ENCODE measurements around the gene AKR1D1. TPM values are rescaled to one million over a fixed set of nuclear protein-coding genes. Genes with fewer than 3 reads are reported as not detected.

The AKR1D1 gene
- total and polyA plus RNA-seq, 2 of the 13 experiments (the other 11 are each of a cell fraction or from before 2014, with no cell fraction given) = 6.9 to 37.0 TPM

- TF ChIP-seq HNRNPUL1 (IDR thresholded peaks at IDR 0.05; ENCODE audit: low read depth, low read length) (no peak), CREB1 (IDR thresholded peaks at IDR 0.05) (no peak), CREB1 (CRISPR knock-in tag; IDR thresholded peaks at IDR 0.05) (peak; percentile 34; the same call in 1 of the 2 replicates), ZNF589 (CRISPR knock-in tag; conservative IDR thresholded peaks at IDR 0.05) (no peak), ZNF552 (CRISPR knock-in tag; IDR thresholded peaks at IDR 0.05; ENCODE audit: borderline replicate concordance) (no peak), FOXO1 (CRISPR knock-in tag; IDR thresholded peaks at IDR 0.05) (peak; percentile 66; the same call in 1 of the 2 replicates), SMAD9 (CRISPR knock-in tag; IDR thresholded peaks at IDR 0.05) (no peak), ZNF598 (CRISPR knock-in tag; IDR thresholded peaks at IDR 0.05; ENCODE audit: borderline replicate concordance) (no peak), KDM3A (CRISPR knock-in tag; IDR thresholded peaks at IDR 0.05; ENCODE audit: low read depth) (no peak), ZNF460 (CRISPR knock-in tag; IDR thresholded peaks at IDR 0.05; ENCODE audit: borderline replicate concordance) (peak; percentile 30; the same call in 1 of the 2 replicates), ZFP37 (CRISPR knock-in tag; IDR thresholded peaks at IDR 0.05; ENCODE audit: borderline replicate concordance) (no peak), FOXA3 (CRISPR knock-in tag; IDR thresholded peaks at IDR 0.05) (peak; percentile 77), TAF1 (CRISPR knock-in tag; IDR thresholded peaks at IDR 0.05) (no peak), PHB2 (IDR thresholded peaks at IDR 0.05; ENCODE audit: partially characterized antibody) (no peak), NCOR1 (IDR thresholded peaks at IDR 0.05; ENCODE audit: borderline replicate concordance, low read length) (peak; percentile 57; the same call in 1 of the 2 replicates), ZC3H4 (CRISPR knock-in tag; IDR thresholded peaks at IDR 0.05; ENCODE audit: borderline replicate concordance) (no peak), ZNF263 (CRISPR knock-in tag; IDR thresholded peaks at IDR 0.05) (no peak), GATAD1 (CRISPR knock-in tag; IDR thresholded peaks at IDR 0.05) (no peak), ZNF639 (CRISPR knock-in tag; conservative IDR thresholded peaks at IDR 0.05) (no peak), ZNF337 (CRISPR knock-in tag; IDR thresholded peaks at IDR 0.05; ENCODE audit: borderline replicate concordance, low read depth) (no peak), HOXA9 (CRISPR knock-in tag; IDR thresholded peaks at IDR 0.05; ENCODE audit: borderline replicate concordance) (no peak), TERF1 (CRISPR knock-in tag; IDR thresholded peaks at IDR 0.05) (no peak), BRCA1 (CRISPR knock-in tag; IDR thresholded peaks at IDR 0.05) (no peak), SMARCC2 (IDR thresholded peaks at IDR 0.05) (no peak), ZNF234 (CRISPR knock-in tag; conservative IDR thresholded peaks at IDR 0.05) (no peak), HNRNPLL (IDR thresholded peaks at IDR 0.05; ENCODE audit: low read depth, low read length, poor library complexity, severe bottlenecking) (no peak), EHMT2 (IDR thresholded peaks at IDR 0.05; ENCODE audit: borderline replicate concordance, low read depth, low read length) (peak; percentile 31; the same call in 1 of the 2 replicates), GATAD2A (CRISPR knock-in tag; IDR thresholded peaks at IDR 0.05) (peak; percentile 77), JUN (CRISPR knock-in tag; IDR thresholded peaks at IDR 0.05) (0 out of 2 replicates have a peak, but pooled peaks have one; percentile 25), RFX3 (CRISPR knock-in tag; IDR thresholded peaks at IDR 0.05) (no peak), BHLHE40 (IDR thresholded peaks at IDR 0.05; ENCODE audit: low read length) (peak; percentile 75)
Measured at GRCh38 chr7:138151731-138152577, 75.7 kb downstream of the AKR1D1 start (continued).

Data from HepG2 (cell line).